Activated naive CD8-positive, alpha-beta T cell treated with anti-CD3 and anti-CD28 coated beads for 36 hours (primary cell): ENCODE measurements around the gene CHRDL2. TPM values are rescaled to one million over a fixed set of nuclear protein-coding genes. Genes with fewer than 3 reads are reported as not detected.
"Not testable (repeated sequence)": the region's sequence is repeated elsewhere in the genome, so short reads cannot be mapped to it uniquely, and the experiment has no call there.

ENCODE experiments used
- DNase-seq: peaks from one replicate; pipeline ENCODE4 v3.0.0; 2021
- H3K27ac Mint-ChIP-seq: one replicate; pipeline ENCODE4 v1.8.0; 2022; ENCODE audit warnings: mild to moderate bottlenecking, moderate library complexity, mixed read lengths
- H3K27me3 Mint-ChIP-seq: one replicate; pipeline ENCODE4 v1.8.0; 2022; ENCODE audit warnings: mild to moderate bottlenecking, mixed read lengths
- H3K36me3 Mint-ChIP-seq: one replicate; pipeline ENCODE4 v1.8.0; 2021; ENCODE audit warnings: mild to moderate bottlenecking, mixed read lengths
- H3K4me1 Mint-ChIP-seq: one replicate; pipeline ENCODE4 v1.8.0; 2021; ENCODE audit warnings: mixed read lengths
- H3K4me3 Mint-ChIP-seq: one replicate; pipeline ENCODE4 v1.8.0; 2022; ENCODE audit warnings: mild to moderate bottlenecking, moderate library complexity, mixed read lengths
- H3K9me3 Mint-ChIP-seq: one replicate; pipeline ENCODE4 v1.8.0; 2022; ENCODE audit warnings: mixed read lengths
- total RNA-seq, 2 experiments: library from RNA; stranded (reverse); gene quantifications; one replicate each; pipeline ENCODE4 v1.2.3, GENCODE V29; 2021

Gene CHRDL2, protein sequence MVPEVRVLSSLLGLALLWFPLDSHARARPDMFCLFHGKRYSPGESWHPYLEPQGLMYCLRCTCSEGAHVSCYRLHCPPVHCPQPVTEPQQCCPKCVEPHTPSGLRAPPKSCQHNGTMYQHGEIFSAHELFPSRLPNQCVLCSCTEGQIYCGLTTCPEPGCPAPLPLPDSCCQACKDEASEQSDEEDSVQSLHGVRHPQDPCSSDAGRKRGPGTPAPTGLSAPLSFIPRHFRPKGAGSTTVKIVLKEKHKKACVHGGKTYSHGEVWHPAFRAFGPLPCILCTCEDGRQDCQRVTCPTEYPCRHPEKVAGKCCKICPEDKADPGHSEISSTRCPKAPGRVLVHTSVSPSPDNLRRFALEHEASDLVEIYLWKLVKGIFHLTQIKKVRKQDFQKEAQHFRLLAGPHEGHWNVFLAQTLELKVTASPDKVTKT
- total RNA-seq: not detected

- no peak within 1 kb of the TSS for H3K27ac Mint-ChIP-seq
- H3K27me3 Mint-ChIP-seq: peaks cover 47% of the 10 kb centered on the region
- H3K9me3 Mint-ChIP-seq: no peaks in the 10 kb centered on the region
- H3K4me1 Mint-ChIP-seq: no peaks in the 10 kb centered on the region
- H3K36me3 Mint-ChIP-seq: no peaks in the 10 kb centered on the region
- peak within 1 kb of the TSS; percentile 29 for H3K4me3 Mint-ChIP-seq
- no peak for DNase-seq
These were observed at the start of gene CHRDL2 for GRCh38 chr11:74731301-74732094. Gene CHRDL2 (minus strand): TSS chr11:74731426. CDS start chr11:74730888, 538 bp downstream.

DNA sequence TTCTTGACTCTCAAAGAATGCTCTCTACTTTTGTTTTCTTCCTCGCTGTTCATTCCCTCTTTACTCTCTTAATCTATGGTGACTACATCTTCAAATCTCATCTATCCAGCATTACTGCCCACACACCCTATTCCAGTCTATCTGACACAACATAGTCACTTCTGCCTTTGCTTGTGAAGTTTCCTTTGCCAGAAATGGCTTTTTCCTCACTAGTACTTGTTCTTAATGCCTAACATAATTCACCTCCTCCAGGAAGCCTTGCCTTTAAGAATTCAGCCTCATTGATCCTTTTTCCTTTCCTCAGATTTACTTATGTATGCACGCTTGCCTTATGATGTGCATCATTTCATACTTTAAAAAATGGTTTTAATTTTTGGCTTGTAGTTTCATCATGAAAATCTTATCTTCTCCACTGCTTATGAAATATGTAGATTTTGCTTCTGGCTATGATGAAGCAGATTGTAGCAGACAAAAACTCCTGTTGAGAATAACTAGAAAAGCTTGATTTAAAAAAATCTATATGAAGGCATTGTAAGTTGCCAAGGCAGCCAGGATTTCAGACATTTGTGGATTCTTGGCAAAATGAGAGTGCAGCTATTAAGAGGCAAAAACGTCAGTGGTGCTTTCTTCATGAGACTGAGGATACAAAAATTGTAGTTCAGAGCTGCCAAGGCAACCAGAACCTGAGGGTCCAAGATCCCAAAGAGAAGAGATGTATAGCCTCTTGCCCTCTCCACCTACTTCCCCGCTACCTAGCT is 49.2 kb upstream of the CHRDL2 start:
- no peak overlapping the region for H3K4me3 Mint-ChIP-seq

DNA sequence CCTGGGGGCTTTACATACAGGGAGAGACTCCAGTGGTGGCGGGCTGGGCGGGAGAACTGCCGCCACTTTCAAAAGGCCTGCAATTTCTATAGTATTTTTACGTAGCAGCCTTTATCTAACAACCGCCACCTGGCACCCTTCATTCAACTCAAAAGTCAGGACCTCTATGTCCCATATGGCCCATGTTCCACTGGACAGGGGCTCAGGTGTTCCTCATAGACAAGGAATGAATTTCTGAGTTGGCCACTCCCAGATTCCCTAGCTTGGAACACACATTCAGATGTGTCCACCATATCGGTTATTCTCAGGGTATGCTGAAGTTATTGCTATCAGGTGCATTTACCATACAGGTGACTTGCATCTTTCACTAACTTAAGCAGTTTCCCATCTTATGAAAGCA is 47.4 kb upstream of the CHRDL2 start:
- Mint-ChIP-seq H3K27ac (no peak overlapping the region), H3K4me3 (no peak overlapping the region), H3K36me3 (peaks cover 14% of the 10 kb centered on the region), H3K9me3 (no peaks in the 10 kb centered on the region), H3K27me3 (no peaks in the 10 kb centered on the region), H3K4me1 (peaks cover 24% of the 10 kb centered on the region)
- no peak for DNase-seq

More for the DNA sequence above, 49.2 kb upstream of the CHRDL2 start:
- Mint-ChIP-seq H3K36me3 (peaks cover 9% of the 10 kb centered on the region), H3K27ac (no peak overlapping the region), H3K27me3 (no peaks in the 10 kb centered on the region), H3K4me1 (peaks cover 32% of the 10 kb centered on the region), H3K9me3 (no peaks in the 10 kb centered on the region)
- DNase-seq: no peak

GRCh38 chr11:74777877-74778276 is 46.7 kb upstream of the CHRDL2 start:
- Mint-ChIP-seq H3K27ac (no peak overlapping the region), H3K36me3 (peaks cover 15% of the 10 kb centered on the region), H3K27me3 (no peaks in the 10 kb centered on the region), H3K4me1 (peaks cover 17% of the 10 kb centered on the region), H3K9me3 (no peaks in the 10 kb centered on the region), H3K4me3 (no peak overlapping the region)
- no peak for DNase-seq

GRCh38 chr11:74777038-74777437 is 45.8 kb upstream of the CHRDL2 start:
- Mint-ChIP-seq H3K36me3 (peaks cover 15% of the 10 kb centered on the region), H3K27me3 (no peaks in the 10 kb centered on the region), H3K9me3 (no peaks in the 10 kb centered on the region), H3K4me3 (no peak overlapping the region), H3K27ac (no peak overlapping the region), H3K4me1 (peaks cover 15% of the 10 kb centered on the region)
- DNase-seq: no peak

DNA sequence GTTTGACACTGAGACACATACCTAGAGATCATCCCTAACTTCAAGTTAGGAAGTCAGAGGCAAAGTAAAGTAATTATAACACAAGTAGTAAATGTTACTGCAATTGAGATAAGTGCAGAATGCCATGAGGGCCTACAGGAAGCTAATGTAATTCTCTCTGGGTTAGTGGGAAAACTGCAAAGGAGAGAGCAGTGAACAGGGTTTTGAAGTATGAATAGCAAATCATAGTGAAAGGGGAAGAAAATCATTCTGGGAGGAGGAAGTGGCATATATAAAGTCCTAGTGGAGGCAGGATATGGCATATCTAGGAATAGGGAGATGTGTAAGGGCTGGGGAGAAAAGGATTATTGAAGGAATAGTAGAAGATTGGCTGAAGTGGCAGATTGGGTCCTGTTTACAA is 45.3 kb upstream of the CHRDL2 start:
- Mint-ChIP-seq H3K36me3 (peaks cover 15% of the 10 kb centered on the region), H3K27ac (no peak overlapping the region), H3K27me3 (no peaks in the 10 kb centered on the region), H3K4me1 (peaks cover 15% of the 10 kb centered on the region), H3K9me3 (no peaks in the 10 kb centered on the region), H3K4me3 (no peak overlapping the region)
- no peak for DNase-seq

DNA sequence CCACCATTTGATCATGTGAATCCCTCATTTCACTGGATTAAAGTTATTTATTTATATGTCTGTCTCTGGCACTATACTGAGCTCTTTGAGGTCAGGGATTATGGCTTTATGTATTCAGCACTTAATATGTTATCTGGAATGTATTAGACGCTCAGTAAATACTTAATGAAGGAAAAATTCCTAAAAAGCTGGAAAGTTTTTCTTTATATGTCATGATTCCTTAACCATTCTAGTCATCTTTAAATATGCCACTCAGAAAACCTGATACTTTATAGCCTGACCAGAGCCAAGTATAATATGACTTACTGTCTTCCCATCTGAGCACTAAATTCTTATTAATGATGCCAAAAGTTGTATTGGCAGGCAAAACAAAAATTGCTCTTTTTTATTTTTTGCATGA is 44.5 kb upstream of the CHRDL2 start:
- Mint-ChIP-seq H3K27ac (no peak overlapping the region), H3K4me3 (no peak overlapping the region), H3K9me3 (no peaks in the 10 kb centered on the region), H3K27me3 (no peaks in the 10 kb centered on the region), H3K4me1 (peaks cover 15% of the 10 kb centered on the region), H3K36me3 (peaks cover 15% of the 10 kb centered on the region)
- no peak for DNase-seq

- H3K36me3 Mint-ChIP-seq: peaks cover 19% of the 10 kb centered on the region
- no peak for DNase-seq
- no peaks in the 10 kb centered on the region for H3K9me3 Mint-ChIP-seq
- H3K27ac Mint-ChIP-seq: no peak overlapping the region
- peaks cover 24% of the 10 kb centered on the region for H3K4me1 Mint-ChIP-seq
- no peak overlapping the region for H3K4me3 Mint-ChIP-seq
- no peaks in the 10 kb centered on the region for H3K27me3 Mint-ChIP-seq
These were observed 42.2 kb upstream of the CHRDL2 start for GRCh38 chr11:74773476-74773875.

DNA sequence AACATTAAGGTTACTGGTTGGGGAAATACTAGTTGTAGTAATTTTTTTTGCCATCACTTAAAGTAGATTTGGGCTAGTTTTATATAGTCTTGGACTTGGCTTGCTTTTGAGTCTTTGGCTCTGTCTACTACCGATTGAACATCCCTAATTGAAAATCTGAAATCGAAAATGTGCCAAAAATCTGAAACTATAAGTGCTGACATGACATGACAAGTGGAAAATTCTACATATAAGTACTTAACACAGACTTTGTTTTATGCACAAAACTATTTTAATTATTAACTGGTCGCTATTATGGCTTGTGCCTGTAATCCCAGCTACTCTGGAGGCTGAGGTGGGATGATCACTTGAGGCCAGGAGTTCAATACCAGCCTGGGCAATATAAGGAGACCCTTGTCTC is 39.9 kb upstream of the CHRDL2 start:
- Mint-ChIP-seq H3K4me3 (no peak overlapping the region), H3K27ac (no peak overlapping the region), H3K27me3 (no peaks in the 10 kb centered on the region), H3K9me3 (no peaks in the 10 kb centered on the region), H3K36me3 (peaks cover 17% of the 10 kb centered on the region), H3K4me1 (peaks cover 30% of the 10 kb centered on the region)
- no peak for DNase-seq

DNA sequence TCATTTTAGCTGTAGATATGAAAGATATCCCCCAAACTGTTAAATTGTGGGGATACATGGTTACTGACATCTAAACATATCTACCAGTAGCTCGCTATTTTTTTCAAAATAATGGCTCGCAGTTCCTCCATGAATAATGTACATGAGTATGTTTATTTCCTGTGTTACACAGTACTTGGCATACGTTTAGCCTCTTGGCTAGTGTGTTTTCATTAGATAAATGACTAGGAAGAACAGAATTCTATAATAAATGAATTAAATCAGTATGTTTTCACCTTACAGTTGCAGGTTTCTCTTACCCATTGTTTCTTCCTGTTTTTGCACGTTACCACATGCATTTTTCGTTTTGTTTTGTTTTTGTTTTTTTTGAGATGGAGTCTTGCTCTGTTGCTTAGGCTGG is 39.2 kb upstream of the CHRDL2 start:
- no peak overlapping the region for H3K27ac Mint-ChIP-seq
- peaks cover 16% of the 10 kb centered on the region for H3K36me3 Mint-ChIP-seq
- no peak for DNase-seq
- H3K4me3 Mint-ChIP-seq: no peak overlapping the region
- H3K27me3 Mint-ChIP-seq: no peaks in the 10 kb centered on the region
- no peaks in the 10 kb centered on the region for H3K9me3 Mint-ChIP-seq
- H3K4me1 Mint-ChIP-seq: peaks cover 29% of the 10 kb centered on the region

- Mint-ChIP-seq H3K36me3 (peaks cover 22% of the 10 kb centered on the region), H3K4me1 (peaks cover 26% of the 10 kb centered on the region), H3K27ac (peak overlapping the region; percentile 58), H3K4me3 (no peak overlapping the region), H3K9me3 (no peaks in the 10 kb centered on the region), H3K27me3 (no peaks in the 10 kb centered on the region)
- DNase-seq: no peak
These were observed 38.0 kb upstream of the CHRDL2 start for GRCh38 chr11:74769055-74769707.

- peaks cover 26% of the 10 kb centered on the region for H3K4me1 Mint-ChIP-seq
- H3K36me3 Mint-ChIP-seq: peaks cover 30% of the 10 kb centered on the region
- not testable (repeated sequence) for H3K27me3 Mint-ChIP-seq, H3K9me3 Mint-ChIP-seq, H3K4me3 Mint-ChIP-seq
- H3K27ac Mint-ChIP-seq: peak overlapping the region; percentile 58
- peak; percentile 70 for DNase-seq
These were observed 37.0 kb upstream of the CHRDL2 start for GRCh38 chr11:74768172-74768651.

- Mint-ChIP-seq H3K4me1 (peaks cover 33% of the 10 kb centered on the region), H3K27ac (no peak overlapping the region), H3K9me3 (peaks cover 2% of the 10 kb centered on the region), H3K27me3 (no peaks in the 10 kb centered on the region), H3K4me3 (no peak overlapping the region), H3K36me3 (peaks cover 40% of the 10 kb centered on the region)
- no peak for DNase-seq
These were observed 35.7 kb upstream of the CHRDL2 start for GRCh38 chr11:74766905-74767304.

DNA sequence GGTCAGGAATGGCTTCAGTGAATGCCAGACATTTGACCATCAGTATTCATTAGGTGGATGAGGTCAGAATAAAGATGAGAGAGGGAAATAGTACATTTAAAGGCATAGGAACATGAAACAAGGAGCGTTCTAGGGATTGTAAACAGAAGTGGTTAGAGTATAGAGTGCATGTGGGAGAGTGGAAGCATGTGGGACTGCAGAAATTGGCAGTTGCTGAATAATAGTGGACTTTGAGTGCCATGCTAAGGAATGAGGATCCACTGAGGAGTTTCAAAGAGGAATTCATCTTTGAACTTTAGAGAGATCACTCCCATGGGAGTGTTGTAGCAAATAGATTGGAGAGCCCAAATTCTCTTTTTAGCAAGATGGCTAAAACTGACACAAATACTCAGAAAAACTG is 25.3 kb upstream of the CHRDL2 start:
- Mint-ChIP-seq H3K4me3 (no peak overlapping the region), H3K4me1 (peaks cover 24% of the 10 kb centered on the region), H3K36me3 (peaks cover 16% of the 10 kb centered on the region), H3K9me3 (peaks cover 6% of the 10 kb centered on the region), H3K27ac (no peak overlapping the region), H3K27me3 (no peaks in the 10 kb centered on the region)
- no peak for DNase-seq
